GM18508 (cell line): ENCODE data around the gene PER1.

Experiments used
- ATAC-seq: cut with Tn5 transposase; IDR thresholded peaks from one replicate; pipeline ENCODE4 v1.9.1; 2021; ENCODE audit warnings: moderate number of reproducible peaks; ENCODE audit not compliant: insufficient read depth, unreplicated experiment

PER1 gene

GRCh38 chr17:8101721-8102120 lies 50.5 kb downstream of the PER1 start:
- no peak for ATAC-seq

GRCh38 chr17:8100763-8101162 lies 51.4 kb downstream of the PER1 start:
- ATAC-seq, result no peak

DNA sequence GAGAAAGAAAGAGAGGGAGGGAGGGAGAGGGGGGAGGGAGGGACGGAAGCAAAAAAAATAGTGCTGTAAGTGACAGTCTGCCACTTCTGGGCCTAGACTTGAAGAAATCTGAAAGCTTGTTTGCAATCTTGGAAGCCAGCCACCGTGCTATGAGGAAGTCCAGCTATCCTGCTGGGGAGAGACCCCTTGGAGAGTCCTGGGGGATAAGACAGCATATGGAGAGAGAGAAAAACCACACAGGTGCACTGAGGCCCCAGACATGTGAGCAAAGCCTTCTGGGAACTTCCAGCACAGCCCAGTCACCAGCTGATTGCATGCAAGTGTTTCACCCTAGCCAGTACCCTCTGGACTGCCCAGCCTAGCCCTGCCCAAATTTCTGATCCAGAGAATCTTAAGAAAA lies 52.1 kb downstream of the PER1 start:
- no peak for ATAC-seq

- ATAC-seq, result no peak
Measured at GRCh38 chr17:8096541-8096940, 55.7 kb downstream of the PER1 start.

DNA sequence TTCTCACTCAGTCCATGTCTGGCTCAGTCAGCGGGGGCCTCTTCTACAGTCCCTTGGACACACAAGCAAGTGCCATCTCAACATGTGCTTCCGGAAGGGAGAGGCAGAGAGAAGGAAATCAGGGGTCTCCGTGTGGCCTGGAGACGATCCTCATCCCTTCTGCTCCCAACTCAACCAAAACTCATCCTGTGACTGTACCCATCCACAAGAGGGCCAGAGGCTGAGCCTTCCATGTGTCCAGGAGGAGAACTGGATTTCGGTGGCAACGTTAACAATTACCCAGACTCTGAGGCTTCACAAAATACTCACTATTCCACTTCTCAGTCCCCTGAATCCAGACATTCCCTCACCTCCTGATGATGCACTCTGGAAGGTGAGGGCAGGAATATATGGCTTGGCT lies 56.8 kb downstream of the PER1 start:
- ATAC-seq, result no peak

- no peak for ATAC-seq
Measured at GRCh38 chr17:8091033-8091687, 61.0 kb downstream of the PER1 start.
